HK-2 (cell line): Measurements from ENCODE around the gene CISD3.

Source experiments
- DNase-seq: peaks from one replicate; pipeline ENCODE4 v3.0.0-alpha.2; 2018; ENCODE audit not compliant: unreplicated experiment

Gene CISD3, protein sequence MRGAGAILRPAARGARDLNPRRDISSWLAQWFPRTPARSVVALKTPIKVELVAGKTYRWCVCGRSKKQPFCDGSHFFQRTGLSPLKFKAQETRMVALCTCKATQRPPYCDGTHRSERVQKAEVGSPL

DNA sequence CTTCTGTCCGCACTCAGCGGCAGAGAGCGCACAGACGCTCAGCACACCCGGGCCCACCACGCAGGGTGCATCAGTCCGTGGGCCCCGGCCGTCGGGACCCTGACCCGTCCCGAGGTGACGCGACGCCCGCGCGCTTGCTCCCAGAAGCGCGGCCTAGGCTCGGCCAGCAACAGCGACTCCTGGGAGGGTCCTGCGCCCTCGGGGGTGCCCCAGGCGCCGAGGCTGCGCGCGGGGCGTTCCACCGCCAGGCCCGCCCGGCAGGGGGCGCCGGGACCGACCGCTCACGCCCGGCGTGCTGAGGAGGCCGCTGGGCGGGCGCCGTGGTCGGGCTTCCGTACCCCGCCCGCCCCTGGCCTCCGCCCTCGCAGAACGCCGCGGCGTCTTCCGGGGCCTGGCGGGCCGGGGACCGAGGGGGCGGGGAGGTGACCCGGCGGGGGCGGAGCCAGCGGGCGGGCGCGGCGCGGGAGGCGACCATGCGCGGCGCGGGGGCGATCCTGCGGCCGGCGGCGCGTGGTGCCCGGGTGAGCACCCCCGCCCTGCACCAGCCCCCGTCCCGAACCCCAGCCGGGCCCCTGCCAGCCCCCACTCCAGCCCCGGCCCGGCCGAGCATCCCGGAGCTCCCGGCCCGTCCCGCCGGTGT lies at the start of gene CISD3:
Gene CISD3, plus strand, starts transcription at position 456 of the 640 bp plus-strand sequence. Its CDS starts 18 bp downstream, at position 474.
- DNase-seq = peak; percentile 83

DNA sequence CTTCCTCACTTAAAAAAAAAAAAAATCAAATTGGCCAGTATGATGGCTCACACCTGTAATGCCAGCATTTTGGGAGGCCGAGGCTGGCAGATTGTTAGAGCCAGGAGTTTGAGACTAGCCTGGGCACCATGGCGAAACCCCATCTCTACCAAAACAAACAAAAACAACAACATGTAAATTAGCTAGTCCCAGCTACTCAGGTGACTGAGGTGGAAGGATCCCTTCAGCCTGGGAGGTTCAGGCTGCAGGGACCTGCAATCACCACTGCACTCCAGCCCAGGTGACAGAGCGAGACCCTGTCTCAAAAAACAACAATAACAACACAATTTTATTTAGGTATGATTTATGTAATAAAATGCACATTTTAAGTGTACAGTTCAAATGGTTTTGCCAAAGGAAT lies 49.0 kb upstream of the CISD3 start:
- DNase-seq = no peak

DNA sequence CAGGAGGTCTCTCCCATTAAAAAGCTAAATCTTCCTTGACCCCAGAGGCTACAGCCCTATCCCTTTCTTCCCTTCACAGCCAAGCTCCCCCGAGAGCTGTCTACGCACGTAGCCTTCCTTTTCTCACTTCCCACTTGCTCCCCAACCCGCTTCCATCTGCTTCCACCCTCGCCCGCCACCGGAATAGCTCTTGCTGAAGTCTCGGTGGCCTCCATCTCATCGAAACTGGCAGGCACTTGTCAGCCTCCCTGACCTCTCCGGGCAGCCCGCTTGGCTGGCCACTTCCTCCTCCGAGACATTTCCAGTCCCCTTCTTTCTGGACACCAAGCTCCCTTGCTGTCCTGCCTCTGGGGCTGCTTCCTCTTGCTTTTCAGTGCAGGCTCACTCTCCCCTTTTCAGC lies 44.6 kb upstream of the CISD3 start:
- DNase-seq = no peak

DNA sequence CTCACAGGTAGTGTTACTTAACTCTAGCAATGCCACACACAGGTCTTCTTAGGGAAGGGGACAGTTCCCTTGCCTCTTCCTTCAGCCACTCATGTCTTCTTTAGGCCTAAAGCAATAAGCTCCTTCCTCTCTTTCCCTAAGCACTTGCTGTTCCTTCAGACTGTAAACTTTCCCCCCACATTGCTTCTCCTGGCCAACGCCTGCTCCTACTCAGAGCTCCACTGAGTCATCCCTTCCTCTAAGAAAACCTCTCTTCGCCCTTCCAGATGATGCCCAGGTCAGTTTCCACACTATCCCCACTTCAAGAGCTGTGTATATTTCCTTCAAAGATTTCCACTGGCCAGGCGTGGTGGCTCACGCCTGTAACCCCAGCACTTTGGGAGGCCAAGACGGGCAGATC lies 42.9 kb upstream of the CISD3 start:
- DNase-seq = no peak

DNA sequence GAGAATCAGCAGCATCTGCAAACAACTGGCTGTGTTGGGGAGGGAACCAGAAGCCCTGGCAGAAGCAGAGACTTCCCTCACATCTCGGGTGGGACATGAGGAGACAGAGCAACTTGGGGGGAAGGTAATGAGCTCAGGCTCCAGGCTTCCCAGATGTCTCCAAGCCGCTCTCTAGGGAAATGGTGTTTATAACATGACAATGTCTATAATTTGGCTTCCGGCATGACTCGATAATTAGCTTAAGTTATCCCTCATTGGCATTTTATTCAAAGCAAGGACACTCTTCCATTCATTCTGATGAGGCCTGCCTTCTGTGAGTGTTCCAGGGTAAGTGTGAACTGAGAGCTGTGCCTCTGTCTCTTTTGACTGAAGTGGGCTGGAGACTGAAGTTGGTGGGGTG lies 39.8 kb upstream of the CISD3 start:
- no peak for DNase-seq

DNA sequence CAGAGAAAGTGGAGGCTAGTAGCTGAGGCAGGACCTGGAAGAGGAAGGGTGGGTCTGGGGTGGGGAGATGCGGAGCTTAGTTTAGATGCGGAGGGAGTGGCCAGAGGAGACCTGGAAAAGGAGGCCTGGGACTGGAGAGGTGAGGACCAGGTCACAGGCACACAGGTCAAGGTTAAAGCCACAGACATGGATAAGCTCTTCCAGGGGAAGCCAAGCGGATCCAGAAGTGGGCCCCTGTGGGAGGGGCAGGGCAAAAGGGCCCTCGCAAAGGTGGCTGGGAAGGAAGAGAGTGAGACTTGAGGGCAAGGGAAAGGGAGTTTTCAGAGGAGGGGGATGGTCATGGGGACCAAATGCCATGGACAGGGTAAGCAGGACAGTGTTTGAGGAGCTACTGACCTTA lies 39.0 kb upstream of the CISD3 start:
- no peak for DNase-seq

DNA sequence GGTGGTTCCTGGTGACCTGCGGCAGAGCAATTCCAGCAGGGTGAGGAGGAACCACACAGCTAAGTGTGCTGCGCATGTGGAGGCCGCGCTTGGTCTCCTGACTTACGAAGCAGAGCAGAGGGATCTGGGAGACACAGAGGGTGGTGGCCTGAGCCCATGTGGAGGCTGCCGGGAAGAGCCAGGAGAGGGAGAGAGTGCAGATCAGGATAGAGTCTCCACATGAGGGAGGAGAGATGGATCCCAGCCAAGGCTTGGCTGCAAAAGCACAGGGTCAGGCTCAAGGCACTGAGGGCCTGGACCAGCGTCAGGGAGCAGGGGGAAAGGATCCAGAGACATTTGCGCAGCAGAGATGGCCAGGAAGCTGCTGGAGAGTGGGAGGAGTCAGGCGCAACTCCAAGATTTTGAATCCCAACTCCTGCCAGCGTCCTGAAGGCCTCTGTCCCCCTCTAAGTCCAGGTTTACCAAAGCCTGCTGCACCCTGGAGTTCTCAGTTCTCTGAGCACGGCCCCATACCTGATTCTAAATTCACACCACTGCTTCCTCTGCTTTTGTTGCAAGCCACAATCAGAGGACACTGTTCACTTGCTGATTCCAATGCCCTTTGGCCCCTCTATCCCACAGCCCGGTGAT lies 36.3 kb upstream of the CISD3 start:
- DNase-seq = no peak

DNA sequence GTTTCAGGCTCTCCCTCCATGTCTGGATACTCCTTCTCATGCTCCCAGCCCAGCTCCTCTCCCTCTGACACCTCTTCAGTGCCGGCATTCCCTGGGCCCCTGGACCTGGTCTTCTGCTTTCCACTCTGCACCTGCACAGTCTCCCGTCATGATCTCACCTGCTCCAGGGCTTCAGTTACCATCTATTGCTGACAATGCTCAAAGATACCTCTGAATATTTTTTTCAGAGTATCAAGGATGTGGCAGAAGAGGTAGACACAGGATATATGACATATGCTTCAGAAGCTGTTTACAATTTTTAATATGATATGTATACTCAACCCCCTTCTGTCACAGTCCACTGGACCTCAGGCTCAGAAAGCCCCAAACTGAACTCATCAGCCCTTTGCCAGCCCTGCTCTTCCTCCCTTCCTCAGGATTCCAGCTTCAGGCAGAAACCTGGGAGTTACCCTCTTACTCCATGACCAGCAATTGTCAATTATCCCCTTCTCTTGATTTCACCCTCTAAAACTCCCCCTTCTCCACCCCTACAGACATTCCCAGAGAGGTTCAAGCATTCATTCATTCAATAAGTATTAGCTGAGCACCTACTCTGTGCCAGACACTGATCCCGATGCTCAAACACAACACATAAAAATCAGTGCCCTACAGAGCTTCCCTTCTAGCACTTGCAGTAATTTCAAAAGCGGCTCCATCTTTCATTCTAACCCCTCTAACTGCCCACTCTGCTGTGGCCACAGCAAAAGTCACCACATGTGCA lies 32.9 kb upstream of the CISD3 start:
- no peak for DNase-seq

DNA sequence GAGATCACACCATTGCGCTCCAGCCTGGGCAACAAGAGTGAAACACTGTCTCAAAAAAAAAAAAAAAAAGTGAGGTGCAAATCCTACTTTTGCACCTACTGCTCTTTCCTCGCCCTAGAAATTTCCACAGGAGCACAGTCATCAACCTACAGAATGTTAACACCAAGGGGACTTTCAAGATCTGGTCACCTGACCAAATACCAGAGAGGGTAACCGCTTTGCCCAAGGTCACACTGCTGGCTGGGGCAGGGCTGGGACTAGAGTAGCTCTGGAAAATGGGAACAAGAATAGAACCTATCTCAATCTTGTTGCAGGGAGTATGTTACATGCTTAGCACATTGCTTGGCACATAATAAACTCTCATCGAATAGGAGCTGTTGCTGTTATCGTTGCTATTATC lies 31.4 kb upstream of the CISD3 start:
- no peak for DNase-seq

DNA sequence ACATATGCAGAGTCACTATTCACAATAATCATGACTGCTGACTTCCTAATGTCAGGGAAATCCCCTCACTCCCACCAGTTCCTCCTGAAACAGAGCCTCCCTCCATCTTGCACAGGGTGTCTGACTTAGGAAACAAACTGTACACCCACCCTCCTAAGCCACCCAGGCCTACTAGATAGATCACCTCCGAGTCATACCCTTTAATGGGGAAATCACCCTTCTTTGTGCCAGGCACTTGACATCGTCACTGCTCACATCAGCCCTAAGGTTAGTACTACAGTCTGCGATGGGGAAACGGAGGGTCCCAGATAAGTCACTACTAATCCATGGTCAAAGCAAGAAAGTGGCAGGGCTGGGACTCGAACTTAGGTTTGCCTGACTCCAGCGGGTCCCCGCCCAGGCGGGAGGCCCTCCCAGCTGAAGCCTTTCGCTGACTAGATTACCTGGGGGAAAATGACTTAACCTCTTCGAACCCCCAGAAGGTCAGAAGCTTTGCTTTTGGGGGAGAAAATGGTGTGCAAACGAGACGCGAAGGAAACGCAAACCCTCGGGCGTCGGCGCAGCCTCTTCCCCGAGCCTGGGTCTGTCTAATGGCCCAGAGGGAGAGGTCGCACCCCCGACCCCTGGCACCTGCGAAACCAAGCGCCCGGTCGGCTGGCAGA lies 28.5 kb upstream of the CISD3 start:
- DNase-seq = peak; percentile 59

DNA sequence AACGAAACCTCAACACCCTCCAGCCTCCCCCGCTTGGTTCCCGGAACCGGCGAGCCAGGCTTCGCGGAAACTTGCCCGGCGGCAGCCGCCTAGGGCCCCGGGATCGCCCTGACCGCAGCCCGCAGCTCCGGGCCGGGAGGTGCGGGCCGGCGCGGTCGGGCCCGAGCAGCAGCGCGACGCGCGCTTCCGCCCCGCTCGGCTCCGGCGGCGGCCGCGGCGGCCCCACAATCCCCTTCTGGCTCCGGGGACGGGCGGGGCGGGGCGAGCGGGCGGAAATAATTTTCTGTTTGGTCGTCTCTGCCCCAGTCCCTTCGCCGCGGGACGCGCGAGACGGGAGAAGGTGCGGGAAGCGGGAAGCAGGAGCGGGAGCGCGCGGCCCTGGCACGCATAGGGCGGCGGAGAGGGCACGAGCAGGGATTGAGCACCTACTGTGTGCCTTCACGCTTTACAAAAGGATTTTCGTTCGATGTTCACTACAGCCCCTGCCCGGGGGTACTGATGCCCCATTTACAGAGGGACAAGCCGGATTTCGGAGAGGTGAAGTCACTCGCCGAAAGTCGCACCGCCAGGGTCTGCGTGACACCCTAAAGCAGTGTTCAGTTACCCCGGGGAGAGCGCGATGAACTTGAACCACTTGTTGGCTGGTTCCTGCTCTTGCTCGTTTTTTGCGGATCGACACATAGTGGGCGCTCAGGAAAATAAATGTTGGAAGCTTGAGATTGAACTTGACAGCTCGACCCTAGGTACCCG lies 27.8 kb upstream of the CISD3 start:
- DNase-seq = peak; percentile 89

DNA sequence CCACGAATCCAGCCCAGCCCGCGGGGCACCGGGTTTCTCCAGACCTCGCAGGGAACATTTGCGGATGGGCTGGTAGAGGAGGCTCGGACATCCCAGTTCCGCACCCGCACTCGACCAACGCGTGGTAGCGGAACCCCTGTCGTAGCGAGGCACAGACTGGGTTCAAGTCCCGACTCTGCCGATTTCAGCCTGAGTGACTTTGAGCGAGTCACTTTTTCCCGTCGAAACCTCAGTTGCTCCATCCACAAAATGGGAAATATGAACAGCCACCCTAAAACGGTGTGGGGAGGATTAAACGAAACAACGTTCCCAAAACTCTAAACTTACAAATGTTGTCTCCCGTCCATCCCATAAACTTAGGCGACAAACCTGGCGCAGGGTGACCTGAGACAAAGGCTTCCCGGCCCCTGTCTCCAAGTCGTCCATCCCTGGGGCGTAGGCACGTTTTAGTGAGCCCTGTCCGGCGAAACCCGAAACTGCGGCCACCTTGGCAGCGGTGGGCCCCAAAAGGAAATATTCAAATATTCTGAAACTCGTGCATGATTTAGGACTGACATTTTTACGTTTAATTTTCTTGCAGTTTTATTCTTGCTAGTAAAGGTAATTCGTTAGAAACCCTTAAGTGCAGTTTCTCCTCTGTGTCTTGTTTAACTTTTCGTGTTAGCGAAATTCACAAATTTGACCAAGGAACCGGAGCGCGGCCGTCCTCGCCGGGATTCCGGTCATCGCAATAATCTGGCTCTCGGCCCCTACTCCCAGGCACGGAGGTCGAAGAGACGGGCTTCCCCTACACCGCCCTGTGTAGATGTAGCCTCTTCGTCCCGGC lies 27.0 kb upstream of the CISD3 start:
- peak; percentile 22 for DNase-seq

DNA sequence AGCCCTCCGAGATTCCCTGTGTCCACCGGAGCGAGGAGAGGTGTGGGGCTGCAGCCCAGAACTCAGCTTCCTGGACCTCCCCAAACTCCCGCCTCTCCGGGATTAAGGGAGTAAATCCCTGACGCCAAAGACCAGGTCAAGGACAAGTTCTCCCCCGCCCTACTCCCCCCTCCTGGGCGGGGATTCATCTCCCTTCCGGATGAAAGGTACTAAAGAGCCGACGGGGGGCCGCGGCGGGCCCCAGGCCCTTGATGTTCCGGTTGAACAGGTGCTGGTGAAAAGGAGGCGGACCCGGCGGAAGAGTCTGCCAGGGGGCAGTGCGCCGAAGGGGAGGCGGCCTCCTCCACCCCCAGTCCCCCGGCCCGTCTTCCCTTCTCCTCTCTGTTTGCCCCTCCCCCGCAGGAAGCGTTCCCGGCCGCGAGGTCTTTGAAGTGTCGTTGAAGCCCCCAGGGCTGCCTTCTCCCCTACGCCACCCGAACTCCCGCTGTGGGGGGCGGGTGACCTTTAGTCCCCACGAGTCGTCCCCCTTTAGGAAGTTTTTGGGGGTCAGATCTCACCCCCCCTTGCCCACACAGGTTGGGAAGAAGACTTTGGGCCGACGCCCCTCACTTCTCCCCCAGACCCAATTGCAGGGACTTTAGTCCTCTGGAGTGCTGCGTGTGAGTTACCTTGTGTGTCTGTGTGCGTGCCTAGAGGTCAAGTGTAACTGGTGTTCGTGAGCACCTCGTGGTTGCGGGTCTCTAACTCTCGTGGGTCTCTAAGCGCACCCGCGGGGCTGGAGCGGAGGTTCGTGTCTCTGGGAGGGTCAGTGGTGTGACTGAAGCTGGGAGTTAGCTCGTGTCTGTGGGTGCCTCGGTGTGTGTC lies 26.2 kb upstream of the CISD3 start:
- DNase-seq = peak; percentile 85

DNA sequence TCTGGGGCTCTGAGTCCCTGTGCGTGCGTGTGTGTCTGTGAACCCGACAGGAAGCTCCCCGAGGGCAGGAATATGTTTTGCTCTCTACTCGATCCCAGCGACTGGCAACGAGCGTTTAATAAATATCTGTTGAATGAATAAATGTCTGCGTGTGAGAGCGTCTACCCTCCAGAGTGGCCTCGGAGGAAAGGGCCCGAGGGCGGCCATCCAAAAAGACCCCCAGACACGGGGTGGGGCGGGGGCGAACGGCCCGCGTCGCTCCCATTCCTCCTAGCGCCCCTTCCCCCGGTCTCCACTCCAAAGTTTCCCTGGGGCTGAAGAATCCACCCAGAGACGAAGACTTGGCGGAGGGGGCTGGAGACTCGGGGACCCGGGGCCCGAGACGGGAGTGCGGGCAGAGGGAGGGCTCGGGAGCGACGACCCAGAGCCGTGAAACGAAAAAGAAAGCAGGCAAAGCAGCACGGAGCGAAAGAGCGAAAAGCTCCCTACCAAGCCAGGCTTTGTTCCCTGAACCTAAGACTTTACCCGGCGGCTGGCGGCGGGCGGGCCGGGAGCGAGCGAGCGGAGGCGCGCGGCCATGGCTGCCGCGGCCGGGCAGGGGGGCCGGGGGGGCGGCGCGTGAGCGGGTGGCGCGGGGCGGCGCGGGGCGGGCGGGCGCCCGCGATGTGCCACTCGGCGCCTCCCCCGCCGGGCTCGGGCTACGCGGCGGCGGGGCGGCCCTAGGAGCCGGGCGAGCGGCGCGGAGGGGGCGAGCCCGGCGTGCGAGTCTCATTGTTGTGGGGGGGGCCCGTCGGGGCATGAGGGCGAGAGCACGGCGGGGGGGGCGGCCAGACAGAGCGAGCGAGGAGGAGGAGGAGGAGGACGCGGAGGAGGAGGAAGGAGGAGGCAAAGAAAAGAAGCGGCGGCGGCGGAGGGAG lies 25.3 kb upstream of the CISD3 start, which contains the start of gene MLLT6:
Gene MLLT6, plus strand, starts transcription at position 668 of the 917 bp plus-strand sequence. CDS start 360 bp downstream, outside the sequence.
- DNase-seq = peak; percentile 74

DNA sequence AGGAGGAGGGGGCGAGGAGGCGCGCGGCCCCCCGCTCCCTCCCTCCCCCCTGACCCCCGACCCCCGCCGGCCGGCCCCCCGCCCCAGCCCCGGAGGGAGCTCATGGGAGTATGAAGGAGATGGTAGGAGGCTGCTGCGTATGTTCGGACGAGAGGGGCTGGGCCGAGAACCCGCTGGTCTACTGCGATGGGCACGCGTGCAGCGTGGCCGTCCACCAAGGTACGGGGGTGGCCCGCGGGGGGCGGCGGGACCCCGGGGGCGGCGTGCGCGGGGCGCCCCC lies 24.7 kb upstream of the CISD3 start:
- no peak for DNase-seq

DNA sequence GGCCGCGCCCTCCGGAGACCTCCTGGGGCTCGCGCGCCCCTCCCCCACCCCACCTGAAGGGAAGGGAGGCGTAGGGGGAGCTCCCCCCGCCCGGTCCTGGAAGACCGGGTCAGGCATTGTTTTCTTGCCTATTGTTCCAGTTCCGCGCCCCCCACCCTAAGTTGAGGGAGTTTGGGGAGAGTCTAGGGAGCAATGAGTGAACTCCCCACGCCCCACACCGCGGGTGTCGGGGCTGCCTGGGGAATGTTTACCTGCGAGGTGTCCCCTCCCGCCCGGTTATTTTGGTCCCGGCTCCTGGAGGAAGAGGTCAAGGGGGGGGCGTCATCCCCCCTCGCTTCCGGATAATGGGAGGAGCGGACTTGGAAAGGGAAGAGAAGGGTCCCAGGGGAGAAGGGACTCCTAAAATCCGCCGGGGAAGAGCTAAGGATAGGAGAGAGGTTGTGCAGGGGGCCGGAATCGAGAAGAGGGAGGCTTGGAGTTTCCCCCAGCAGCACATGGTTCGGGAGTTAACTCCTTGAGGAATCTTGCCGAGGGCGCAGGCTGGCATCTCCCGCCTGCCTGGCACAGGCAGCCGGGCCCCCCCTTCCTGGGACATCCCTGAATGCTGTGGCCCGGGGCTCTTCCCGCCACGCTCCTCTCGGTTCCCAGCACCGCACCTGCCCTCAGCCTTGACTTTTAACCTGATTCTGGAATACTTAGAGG lies 24.2 kb upstream of the CISD3 start:
- DNase-seq = peak; percentile 46

DNA sequence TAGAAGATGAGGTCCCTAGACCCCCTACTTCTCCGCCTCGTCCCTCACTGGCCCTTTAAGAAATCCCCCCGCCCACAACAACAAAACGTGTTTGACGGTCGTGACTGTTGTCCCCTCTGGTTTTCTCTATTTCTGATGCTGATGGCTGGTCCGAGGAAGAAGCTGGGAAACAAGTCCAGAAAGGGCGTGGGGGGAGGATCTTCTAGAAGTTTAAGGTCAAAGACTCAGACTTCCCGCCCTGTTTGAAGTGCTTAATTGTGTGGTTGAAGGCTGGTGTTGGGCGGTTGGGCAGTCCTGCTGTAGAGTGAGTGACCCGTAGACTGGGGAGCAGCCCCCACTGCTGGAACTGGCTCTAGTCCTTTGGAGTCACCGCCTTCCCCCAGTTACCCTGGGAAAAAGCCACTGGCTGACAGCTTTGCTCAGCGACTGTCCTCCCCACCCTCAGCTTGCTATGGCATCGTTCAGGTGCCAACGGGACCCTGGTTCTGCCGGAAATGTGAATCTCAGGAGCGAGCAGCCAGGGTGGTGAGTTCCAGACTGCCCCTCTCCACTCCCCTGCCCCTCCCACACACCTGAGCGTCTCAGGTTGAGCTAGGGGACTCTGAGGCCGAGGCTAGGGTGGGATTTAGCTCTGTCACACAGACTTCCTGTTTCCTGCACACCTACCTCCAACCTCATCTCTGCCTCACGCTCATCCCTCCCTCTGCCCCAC lies 23.5 kb upstream of the CISD3 start:
- no peak for DNase-seq
